ENCODE results near the gene APOBEC3A.
"Not testable (repeated sequence)": the region's sequence is repeated elsewhere in the genome, so short reads cannot be mapped to it uniquely, and the experiment has no call there.

Gene APOBEC3A

DNA sequence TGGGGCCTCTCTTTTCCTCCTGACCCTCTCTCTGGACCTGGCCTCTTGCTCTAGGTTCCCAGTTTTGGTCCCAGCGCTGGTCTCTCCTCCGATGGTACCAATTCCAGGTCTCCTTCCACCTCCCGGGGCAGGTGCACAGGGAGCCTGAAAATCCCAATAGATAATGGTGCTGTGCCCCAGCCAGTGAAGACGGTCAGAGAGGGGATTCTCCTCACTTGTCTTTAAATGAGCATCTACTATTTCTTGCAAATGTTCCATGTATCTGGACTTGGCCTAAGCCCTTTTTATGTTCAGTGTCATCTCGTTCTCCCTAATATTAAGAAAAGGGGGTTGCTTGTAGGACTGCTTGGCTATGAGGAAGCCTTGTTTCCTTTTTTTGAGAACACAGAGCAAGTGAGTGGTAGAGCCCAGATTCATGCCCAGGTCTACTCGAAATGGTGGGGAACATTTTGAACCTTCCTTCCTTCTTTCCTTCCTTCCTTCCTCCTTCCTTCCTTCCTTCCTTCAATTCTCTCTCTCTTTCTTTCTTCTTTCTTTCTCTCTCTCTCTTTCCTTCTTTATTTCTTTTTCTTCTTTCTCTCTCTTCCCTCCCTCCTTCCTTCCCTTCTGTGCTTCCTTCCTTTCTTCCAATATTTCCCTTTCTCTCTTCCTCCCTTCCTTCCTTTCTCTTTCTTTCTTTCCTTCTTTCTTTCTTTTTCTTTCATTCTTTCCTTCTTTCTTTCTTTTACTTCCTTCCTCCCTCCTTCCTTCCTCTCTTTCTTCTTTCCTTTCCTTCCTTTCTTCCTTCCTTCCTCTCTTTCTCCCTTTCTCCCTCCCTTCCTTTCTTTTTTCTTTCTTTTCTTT is 620 bp downstream of the APOBEC3A start:
- no peak overlapping the region for H3K27ac ChIP-seq
- in situ Hi-C loops (cut with HindIII; ENCODE audit: low pct_ligation_motif_present, low sequenced_read_pairs), result no loop called here
- H3K27me3 ChIP-seq (replicated peaks), result peaks cover 5% of the 10 kb centered on the region
- TF ChIP-seq, protein P1, sequence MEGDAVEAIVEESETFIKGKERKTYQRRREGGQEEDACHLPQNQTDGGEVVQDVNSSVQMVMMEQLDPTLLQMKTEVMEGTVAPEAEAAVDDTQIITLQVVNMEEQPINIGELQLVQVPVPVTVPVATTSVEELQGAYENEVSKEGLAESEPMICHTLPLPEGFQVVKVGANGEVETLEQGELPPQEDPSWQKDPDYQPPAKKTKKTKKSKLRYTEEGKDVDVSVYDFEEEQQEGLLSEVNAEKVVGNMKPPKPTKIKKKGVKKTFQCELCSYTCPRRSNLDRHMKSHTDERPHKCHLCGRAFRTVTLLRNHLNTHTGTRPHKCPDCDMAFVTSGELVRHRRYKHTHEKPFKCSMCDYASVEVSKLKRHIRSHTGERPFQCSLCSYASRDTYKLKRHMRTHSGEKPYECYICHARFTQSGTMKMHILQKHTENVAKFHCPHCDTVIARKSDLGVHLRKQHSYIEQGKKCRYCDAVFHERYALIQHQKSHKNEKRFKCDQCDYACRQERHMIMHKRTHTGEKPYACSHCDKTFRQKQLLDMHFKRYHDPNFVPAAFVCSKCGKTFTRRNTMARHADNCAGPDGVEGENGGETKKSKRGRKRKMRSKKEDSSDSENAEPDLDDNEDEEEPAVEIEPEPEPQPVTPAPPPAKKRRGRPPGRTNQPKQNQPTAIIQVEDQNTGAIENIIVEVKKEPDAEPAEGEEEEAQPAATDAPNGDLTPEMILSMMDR (IDR thresholded peaks at IDR 0.05; ENCODE audit: low read depth, low read length, missing control alignments), result no peak
- DNase-seq, result no peak
- no peak overlapping the region for H3K4me3 ChIP-seq (ENCODE audit: low read depth, low read length)
- H3K36me3 ChIP-seq (replicated peaks), result no peaks in the 10 kb centered on the region

- H3K36me3 ChIP-seq (replicated peaks); DNase-seq; H3K27me3 ChIP-seq (replicated peaks); H3K4me3 ChIP-seq (ENCODE audit: low read depth, low read length); H3K27ac ChIP-seq; in situ Hi-C loops (cut with HindIII; ENCODE audit: low pct_ligation_motif_present, low sequenced_read_pairs): not testable (repeated sequence)
Observed at GRCh38 chr22:38958651-38958943, 1.2 kb downstream of the APOBEC3A start.

DNA sequence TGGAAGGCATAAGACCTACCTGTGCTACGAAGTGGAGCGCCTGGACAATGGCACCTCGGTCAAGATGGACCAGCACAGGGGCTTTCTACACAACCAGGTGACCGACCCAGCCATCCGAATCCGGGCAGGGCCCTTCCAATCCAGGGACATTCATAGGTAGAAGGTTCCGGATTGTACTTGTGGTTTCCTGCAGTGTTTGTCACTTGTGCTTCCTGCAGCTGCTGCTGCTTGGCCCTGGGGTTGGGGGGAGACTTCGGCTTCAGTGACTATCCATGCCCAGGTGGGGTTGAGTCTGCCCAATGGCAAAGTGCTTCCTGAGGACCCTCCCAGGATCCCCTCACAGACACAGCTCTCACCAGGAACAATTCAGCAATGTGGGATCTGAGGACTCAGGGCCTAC is 2.2 kb downstream of the APOBEC3A start:
- Histone ChIP-seq H3K27me3 (replicated peaks) (no peaks in the 10 kb centered on the region), H3K4me3 (ENCODE audit: low read depth, low read length) (no peak overlapping the region), H3K27ac (no peak overlapping the region), H3K36me3 (replicated peaks) (no peaks in the 10 kb centered on the region)
- no peak for DNase-seq
- TF ChIP-seq, protein P1 (IDR thresholded peaks at IDR 0.05; ENCODE audit: low read depth, low read length, missing control alignments), result no peak
- in situ Hi-C loops (cut with HindIII; ENCODE audit: low pct_ligation_motif_present, low sequenced_read_pairs), result no loop called here

DNA sequence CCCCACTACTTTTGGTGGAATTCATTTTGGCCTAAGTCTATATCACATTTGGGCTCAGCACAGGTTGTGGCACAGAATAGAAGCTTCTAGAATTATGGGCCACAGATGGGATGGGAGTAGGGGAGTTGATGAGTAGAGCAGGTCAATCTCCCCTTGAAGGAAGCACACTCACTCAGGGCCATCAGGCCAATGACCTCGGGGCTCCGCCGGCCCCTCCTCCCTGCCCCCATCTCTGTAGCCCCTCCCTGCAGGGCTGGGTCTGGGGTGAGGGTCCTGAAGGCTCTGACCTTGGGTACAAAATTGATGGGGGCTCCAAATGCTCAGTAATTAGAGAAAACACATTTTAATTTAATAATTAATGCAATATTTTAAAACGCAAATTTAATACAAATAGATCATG is 3.3 kb downstream of the APOBEC3A start:
- DNase-seq; H3K27me3 ChIP-seq (replicated peaks); in situ Hi-C loops (cut with HindIII; ENCODE audit: low pct_ligation_motif_present, low sequenced_read_pairs); H3K27ac ChIP-seq; H3K36me3 ChIP-seq (replicated peaks); H3K4me3 ChIP-seq (ENCODE audit: low read depth, low read length): not testable (repeated sequence)

- in situ Hi-C loops (cut with HindIII; ENCODE audit: low pct_ligation_motif_present, low sequenced_read_pairs); DNase-seq; H3K27ac ChIP-seq; H3K4me3 ChIP-seq (ENCODE audit: low read depth, low read length); H3K36me3 ChIP-seq (replicated peaks); H3K27me3 ChIP-seq (replicated peaks): not testable (repeated sequence)
Observed at GRCh38 chr22:38963291-38963738, 5.9 kb downstream of the APOBEC3A start.

DNA sequence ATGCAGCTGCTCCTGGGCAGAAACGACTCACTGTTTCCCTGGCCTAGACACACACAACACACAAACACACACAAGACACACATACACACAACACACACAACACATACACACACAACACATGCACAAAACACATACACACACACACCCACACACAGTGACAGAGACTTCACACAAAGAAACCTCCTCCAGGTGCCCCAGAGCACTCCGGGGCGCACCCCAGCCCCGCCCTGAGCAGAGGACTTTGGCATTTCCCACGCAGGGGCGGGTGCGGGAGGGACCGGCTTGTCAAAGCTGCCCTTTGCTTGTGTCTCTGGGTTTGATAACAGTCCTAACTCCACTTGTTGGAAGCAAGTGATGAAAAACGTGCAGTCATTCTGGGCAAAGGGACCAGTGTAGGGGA is 6.5 kb downstream of the APOBEC3A start:
- no peak for DNase-seq
- Histone ChIP-seq H3K36me3 (replicated peaks) (no peaks in the 10 kb centered on the region), H3K4me3 (ENCODE audit: low read depth, low read length) (no peak overlapping the region), H3K27me3 (replicated peaks) (no peaks in the 10 kb centered on the region), H3K27ac (no peak overlapping the region)
- TF ChIP-seq, protein P1 (IDR thresholded peaks at IDR 0.05; ENCODE audit: low read depth, low read length, missing control alignments), result no peak
- in situ Hi-C loops (cut with HindIII; ENCODE audit: low pct_ligation_motif_present, low sequenced_read_pairs), result no loop called here

DNA sequence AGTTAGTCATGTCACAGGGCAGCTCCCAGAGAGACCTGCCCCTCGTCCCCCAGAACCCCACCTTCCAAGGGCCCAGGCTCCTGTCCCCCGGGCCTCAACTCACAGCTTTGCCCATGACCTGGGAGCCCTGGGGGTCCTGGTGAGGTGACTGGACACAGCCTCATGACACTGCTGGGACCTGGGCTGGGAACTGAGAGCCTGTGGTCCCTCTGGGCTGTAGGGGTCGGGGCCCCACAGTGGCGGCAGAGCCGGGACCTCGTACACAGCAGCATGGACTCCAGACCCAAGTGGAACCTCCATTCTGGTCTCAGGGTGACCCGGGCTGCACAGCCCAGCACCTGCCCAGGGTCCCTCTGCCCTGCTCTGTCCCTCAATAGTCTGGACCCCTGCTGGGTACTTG is 6.9 kb downstream of the APOBEC3A start:
- Histone ChIP-seq H3K27me3 (replicated peaks) (no peaks in the 10 kb centered on the region), H3K27ac (no peak overlapping the region), H3K36me3 (replicated peaks) (no peaks in the 10 kb centered on the region), H3K4me3 (ENCODE audit: low read depth, low read length) (no peak overlapping the region)
- in situ Hi-C loops (cut with HindIII; ENCODE audit: low pct_ligation_motif_present, low sequenced_read_pairs), result no loop called here
- no peak for DNase-seq
- TF ChIP-seq, protein P1 (IDR thresholded peaks at IDR 0.05; ENCODE audit: low read depth, low read length, missing control alignments), result no peak
